Measurements from ENCODE around the gene PRG2. TPM values are rescaled to one million over a fixed set of nuclear protein-coding genes. Genes with fewer than 3 reads are reported as not detected.

PRG2 gene
- polyA plus RNA-seq, 6 donors from 2014 or later, result not detected

DNA sequence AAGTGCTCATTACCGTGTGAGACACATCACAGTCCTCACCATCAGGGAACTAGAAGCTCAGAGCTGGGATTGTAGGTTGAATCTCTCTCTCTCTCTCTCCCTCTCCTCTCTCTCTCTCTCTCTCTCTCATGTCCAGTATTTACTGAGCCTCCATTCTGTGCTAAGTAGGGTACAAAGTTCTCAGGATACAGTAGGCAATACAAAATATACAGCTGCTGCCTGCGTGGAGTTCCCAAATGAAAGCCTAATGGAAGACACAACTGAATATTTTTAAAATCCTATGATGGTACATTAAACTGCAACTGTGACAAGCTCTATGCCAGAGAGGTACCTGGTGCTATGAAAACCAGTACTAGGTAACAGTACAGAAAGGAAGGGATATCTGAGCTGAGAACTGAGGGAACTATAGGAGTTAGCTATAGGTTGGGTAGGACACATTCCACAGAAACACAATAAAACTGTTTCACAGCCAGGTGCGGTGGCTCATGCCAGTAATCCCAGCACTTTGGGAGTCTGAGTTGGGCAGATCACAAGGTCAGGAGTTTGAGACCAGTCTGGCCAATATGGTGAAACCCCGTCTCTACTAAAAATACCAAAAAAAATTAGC, 9.6 kb upstream of the PRG2 start:
- no peak for DNase-seq
- Mint-ChIP-seq H3K36me3 (no peaks in the 10 kb centered on the region), H3K27ac (no peak overlapping the region), H3K4me1 (peaks cover 4 to 13% (median 9%) of the 10 kb centered on the region in 3 donors), H3K9me3 (peaks cover 0 to 5% (median 2%) of the 10 kb centered on the region in 7 donors), H3K27me3 (no peaks in the 10 kb centered on the region), H3K4me3 (no peak overlapping the region)
- no peak for ATAC-seq (ENCODE audit: low read depth in 2 of 2)

DNA sequence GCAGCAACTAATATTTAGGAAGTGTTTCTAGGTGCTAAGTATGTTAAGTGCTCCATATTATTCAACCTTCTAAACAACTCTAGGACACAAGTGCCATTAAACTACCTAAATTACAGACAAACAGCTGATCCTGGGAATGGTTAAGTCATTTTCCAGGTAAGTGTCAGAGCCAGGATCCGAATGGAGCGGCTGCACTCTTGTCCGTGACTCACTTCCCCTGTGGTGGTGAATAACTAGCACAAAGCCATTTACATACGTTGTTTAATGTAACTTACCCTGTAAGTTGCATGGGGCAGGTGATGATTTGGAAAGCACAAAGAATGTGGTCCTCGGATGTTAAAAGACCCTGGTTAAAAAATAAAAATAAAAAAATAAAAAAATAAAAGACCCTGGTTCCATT, 8.8 kb upstream of the PRG2 start:
- H3K9me3 Mint-ChIP-seq, result peaks cover 0 to 5% (median 2%) of the 10 kb centered on the region in 7 donors
- H3K27me3 Mint-ChIP-seq, result no peaks in the 10 kb centered on the region
- no peak for DNase-seq

DNA sequence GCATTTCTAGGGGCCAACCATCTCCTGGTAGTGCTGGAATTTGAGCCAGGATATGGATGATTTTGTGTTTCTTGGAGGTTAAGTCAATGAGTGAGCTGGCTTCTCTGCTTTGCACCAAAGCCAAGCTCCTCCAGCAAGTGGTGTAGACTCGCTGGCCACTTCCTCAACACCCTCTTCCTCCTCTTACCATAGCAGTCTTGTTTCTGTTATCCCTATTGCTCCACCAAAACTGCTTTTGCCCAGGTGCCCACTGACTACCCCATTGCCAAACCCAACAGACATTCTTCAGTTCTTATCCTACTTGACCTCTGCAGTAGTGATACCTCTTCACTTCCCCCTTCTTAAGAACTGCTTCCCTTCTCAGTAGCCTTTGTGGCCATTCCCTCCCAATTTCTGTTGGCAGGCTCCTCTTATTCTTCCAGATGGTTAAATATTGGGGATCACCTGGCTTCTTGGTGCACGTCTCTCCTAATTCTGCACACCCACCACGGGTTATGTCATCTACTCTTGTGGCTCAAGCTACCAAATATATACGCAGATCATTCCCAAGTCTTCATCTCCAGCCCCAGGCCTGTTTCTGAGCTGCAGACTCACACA, 7.0 kb upstream of the PRG2 start:
- H3K27ac Mint-ChIP-seq, result no peak overlapping the region
- H3K9me3 Mint-ChIP-seq, result no peaks in the 10 kb centered on the region
- no peaks in the 10 kb centered on the region for H3K36me3 Mint-ChIP-seq
- H3K27me3 Mint-ChIP-seq, result no peaks in the 10 kb centered on the region
- H3K4me3 Mint-ChIP-seq, result no peak overlapping the region
- H3K4me1 Mint-ChIP-seq, result no peaks in the 10 kb centered on the region
- no peak for DNase-seq
- ATAC-seq (ENCODE audit: low read depth in 2 of 2), result no peak

More for the DNA sequence above, 8.8 kb upstream of the PRG2 start:
- Mint-ChIP-seq H3K27ac (no peak overlapping the region), H3K36me3 (no peaks in the 10 kb centered on the region), H3K4me1 (peaks cover 4 to 13% (median 9%) of the 10 kb centered on the region in 3 donors), H3K4me3 (no peak overlapping the region)
- no peak for ATAC-seq (ENCODE audit: low read depth in 2 of 2)

DNA sequence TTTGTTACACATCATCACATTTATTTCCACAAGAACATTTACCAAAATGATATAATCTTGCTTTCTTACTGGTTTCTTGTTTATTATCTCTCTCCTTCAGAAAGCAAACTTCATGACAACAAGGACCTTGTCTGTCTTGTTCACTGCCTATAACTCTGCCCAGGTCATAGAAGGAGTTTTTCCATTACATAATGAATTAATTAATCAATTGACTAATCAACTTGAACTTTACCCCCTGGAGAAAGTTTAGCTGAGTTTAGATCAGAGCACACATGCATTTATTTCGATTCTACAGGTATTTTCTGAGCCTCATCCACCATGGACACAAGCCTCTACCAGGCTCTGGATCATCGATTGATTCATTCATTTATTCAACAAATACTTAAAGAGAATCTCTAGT, 6.3 kb upstream of the PRG2 start:
- Mint-ChIP-seq H3K36me3 (no peaks in the 10 kb centered on the region), H3K4me3 (no peak overlapping the region), H3K27ac (no peak overlapping the region), H3K27me3 (no peaks in the 10 kb centered on the region), H3K4me1 (no peaks in the 10 kb centered on the region), H3K9me3 (no peaks in the 10 kb centered on the region)
- no peak for DNase-seq
- ATAC-seq (ENCODE audit: low read depth in 2 of 2), result no peak

DNA sequence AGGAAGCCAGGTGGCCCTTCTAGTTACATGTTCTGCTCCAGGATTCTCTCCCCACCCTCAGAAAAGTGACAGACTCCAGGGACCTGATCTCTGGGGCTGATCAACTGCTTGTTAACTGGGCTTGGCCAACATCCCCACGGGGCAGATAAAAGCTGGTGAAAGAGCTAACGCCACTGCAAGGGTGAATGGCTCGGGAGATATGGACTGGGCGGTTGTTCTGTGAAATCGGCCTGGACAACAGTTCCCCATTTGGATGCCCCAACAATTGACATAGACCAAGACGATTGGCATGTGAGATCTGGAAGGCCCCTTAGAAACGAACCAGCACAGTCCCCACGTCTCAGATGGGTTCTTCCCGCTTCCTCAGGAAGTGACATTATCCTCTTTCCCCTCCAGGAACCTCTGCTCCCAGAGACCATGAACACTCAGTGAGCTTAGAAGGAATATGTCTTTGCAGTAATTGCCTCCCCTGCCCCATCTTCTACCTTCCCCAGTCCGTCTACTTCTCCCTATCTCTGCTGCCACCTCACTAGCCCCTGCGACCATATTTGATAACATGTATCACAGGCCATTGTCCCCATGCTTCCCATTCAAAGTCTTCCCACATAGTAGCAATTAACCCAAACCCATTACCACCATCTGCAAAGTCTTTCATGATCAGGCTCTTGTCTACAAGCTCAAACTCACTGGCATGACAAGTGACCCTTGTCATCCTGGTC, 5.6 kb upstream of the PRG2 start:
- Mint-ChIP-seq H3K4me3 (no peak overlapping the region), H3K4me1 (no peaks in the 10 kb centered on the region)

DNA sequence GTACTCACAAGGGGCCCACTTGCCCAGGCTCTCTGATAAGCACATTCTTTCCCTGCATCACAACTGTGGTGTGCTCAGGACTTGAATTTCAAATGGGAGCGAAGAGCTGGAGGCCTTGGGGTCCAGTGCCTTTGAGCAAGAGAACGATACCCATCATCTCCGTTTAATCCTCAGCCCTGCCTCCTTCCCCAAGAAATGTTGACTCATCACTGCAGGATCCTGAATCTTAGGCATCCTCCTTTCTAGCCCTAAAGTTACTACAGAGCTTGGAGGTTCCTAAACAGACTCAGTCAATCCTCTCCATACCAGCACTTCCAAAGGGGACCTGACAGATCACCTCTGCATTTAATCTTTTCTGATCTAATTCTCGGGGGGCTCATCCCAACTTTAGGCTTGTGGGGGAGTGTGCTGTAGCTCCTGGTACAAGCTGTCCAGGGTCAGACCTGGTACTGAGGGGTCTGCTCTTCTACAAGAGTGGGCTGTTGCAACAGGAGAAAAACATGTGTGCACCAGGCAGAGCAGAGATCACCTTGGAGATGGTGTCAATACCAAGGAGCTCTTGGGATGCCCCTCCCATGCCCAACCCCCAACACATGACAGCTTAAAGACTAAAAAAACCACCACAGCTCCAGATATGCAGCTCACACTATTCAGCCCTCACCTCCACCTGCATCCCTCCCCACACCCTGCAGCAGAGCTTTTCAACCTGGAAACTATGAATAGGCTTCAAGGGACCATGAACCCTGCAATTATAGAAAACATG, 3.9 kb upstream of the PRG2 start:
- DNase-seq (no peak), ATAC-seq (ENCODE audit: low read depth in 2 of 2) (no peak)
- Mint-ChIP-seq H3K4me3 (no peak overlapping the region), H3K4me1 (no peaks in the 10 kb centered on the region), H3K36me3 (no peaks in the 10 kb centered on the region), H3K9me3 (no peaks in the 10 kb centered on the region), H3K27me3 (peaks cover 0 to 6% (median 0%) of the 10 kb centered on the region in 3 donors), H3K27ac (no peak overlapping the region)

More for the DNA sequence above, 5.6 kb upstream of the PRG2 start:
- Mint-ChIP-seq H3K9me3 (no peaks in the 10 kb centered on the region), H3K27ac (no peak overlapping the region), H3K36me3 (no peaks in the 10 kb centered on the region), H3K27me3 (no peaks in the 10 kb centered on the region)
- ATAC-seq (ENCODE audit: low read depth in 2 of 2), result no peak
- DNase-seq, result no peak

DNA sequence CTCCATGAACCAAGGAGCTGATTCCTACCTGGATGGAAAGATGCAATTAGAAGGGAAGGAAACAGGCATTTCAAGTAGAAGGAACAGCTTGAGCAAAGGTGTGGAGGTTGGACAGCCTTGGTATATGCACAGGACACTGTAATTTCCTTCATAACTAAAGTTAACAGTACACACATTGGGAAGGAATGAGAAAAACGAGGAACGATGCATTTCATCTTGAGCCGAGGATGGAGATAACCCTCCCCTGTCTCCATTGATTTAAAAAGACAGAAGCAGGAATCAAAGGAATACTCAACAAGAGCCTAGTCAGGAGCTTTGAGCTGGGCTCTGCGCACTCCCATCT, 2.3 kb upstream of the PRG2 start:
- H3K27ac Mint-ChIP-seq, result no peak overlapping the region
- no peak for ATAC-seq (ENCODE audit: low read depth in 2 of 2)
- H3K27me3 Mint-ChIP-seq, result peaks cover 0 to 11% (median 0%) of the 10 kb centered on the region in 3 donors
- no peaks in the 10 kb centered on the region for H3K4me1 Mint-ChIP-seq
- no peaks in the 10 kb centered on the region for H3K36me3 Mint-ChIP-seq
- no peak for DNase-seq
- no peak overlapping the region for H3K4me3 Mint-ChIP-seq
- H3K9me3 Mint-ChIP-seq, result no peaks in the 10 kb centered on the region

DNA sequence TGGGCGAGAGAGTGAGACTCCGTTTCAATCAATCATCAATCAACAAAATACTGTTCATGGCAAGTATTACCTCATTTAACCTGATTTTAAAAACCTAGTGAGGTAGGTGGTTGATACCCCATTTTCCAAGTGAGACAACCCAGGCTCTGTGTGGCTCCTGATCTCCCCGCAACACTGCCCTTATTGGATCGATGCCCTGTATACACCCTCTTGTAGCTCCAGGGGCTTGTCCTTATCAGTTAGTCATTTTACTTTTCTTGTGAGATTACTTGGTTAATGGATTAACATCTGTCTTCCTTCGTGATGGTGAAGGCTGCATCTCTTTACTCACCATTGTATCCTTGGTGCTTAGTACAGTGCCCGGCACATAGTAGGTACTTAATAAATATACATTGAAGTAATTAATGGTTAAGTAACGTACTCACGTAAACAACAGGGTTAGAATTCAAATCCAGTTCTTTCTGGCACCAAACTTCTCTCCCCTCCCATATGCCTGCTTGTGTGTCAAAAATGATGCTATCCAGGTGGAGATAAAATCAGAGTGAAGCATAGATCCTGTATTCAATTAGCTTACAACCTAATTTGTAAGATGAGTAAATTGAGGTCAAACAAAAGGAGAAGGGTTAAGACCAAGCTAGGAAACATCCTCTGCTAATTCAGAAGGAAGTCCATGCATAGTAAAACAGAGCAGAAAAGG, 1.8 kb upstream of the PRG2 start:
- H3K9me3 Mint-ChIP-seq, result no peaks in the 10 kb centered on the region
- peaks cover 0 to 11% (median 0%) of the 10 kb centered on the region in 3 donors for H3K27me3 Mint-ChIP-seq
- DNase-seq (no peak), ATAC-seq (ENCODE audit: low read depth in 2 of 2) (no peak)
- no peaks in the 10 kb centered on the region for H3K4me1 Mint-ChIP-seq
- H3K36me3 Mint-ChIP-seq, result no peaks in the 10 kb centered on the region
- no peak overlapping the region for H3K4me3 Mint-ChIP-seq
- no peak overlapping the region for H3K27ac Mint-ChIP-seq

DNA sequence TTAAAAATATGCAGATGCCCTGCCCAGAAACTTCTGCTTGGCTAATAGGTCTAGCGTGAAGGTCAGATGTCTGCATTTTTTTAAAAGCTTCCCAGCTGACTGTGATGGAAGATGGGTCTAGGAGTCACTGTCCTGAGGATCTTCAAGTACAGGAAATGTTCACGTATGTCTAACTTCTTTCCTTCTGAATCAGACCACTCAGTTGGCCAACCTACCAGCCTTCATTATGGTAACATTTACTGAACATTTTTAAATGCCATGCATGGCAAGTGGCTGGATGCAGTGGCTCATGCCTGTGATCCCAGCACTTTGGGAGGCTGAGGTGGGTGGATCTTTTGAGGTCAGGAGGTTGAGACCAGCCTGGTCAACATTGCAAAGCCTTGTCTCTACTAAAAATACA, 1.1 kb upstream of the PRG2 start:
- no peak for DNase-seq
- peaks cover 0 to 11% (median under 1%) of the 10 kb centered on the region in 3 donors for H3K27me3 Mint-ChIP-seq
- H3K36me3 Mint-ChIP-seq, result no peaks in the 10 kb centered on the region
- no peaks in the 10 kb centered on the region for H3K4me1 Mint-ChIP-seq
- no peaks in the 10 kb centered on the region for H3K9me3 Mint-ChIP-seq
- H3K4me3 Mint-ChIP-seq, result no peak overlapping the region
- H3K27ac Mint-ChIP-seq, result no peak overlapping the region
- no peak for ATAC-seq (ENCODE audit: low read depth in 2 of 2)

DNA sequence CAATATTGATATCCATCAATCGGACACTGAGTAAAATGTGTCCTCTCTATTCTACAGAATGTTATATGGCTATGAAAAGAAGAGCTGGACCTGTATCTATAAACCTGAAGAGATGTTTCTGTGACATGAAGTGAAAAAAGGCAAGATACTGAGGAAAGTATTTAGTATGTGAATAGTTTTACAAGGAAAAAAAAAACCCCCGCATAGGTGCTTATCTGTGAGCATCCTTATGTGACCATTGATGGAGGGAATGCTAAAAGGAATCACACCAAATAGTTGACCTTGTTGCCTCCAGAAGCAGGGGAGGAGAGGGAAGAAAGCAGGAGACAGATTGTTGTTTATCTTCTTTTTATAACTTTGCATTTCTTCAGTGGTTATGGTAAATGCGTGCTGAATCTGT, 661 bp upstream of the PRG2 start:
- Mint-ChIP-seq H3K4me3 (no peak overlapping the region), H3K4me1 (no peaks in the 10 kb centered on the region), H3K27ac (no peak overlapping the region), H3K36me3 (no peaks in the 10 kb centered on the region), H3K27me3 (peaks cover under 1 to 11% (median 4%) of the 10 kb centered on the region in 3 donors), H3K9me3 (no peaks in the 10 kb centered on the region)
- ATAC-seq (ENCODE audit: low read depth in 2 of 2) (no peak), DNase-seq (no peak)

DNA sequence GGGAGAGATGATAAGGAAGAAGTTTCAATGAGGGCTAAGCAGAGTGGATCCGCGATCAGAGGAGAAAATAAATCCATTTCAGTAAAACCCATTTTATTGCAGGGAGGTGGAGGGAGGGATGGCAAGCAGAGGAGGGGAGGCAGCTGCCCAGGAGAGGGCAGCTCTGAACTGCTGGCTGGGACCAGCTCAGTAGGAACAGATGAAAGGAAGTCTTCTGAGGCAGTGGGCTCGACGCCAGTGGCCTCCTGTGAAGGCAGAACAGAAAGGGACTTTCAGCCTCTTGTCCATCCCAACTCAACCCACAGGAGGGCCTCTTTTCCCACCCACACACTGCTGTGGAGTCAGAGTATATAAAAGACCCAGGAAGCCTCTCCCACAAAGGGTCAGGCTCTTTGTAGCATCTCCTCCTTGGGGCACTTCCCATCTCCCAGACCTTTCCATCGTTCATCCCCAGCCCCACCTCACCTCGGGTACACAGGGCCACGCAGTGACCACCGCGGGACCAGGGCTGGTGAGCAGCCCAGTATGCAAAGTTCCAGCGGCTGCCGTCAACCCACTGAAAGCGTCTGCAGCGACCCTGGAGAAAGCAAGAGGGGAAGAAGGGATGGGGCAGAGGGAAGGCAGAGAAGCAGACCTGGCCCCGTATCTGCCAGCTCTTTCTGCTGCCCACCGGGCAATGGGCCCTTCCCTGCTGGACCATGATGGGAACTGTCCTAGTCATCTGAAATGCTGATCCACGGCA, 3.0 kb downstream of the PRG2 start:
- Mint-ChIP-seq H3K4me1 (no peaks in the 10 kb centered on the region), H3K4me3 (no peak overlapping the region), H3K27ac (no peak overlapping the region), H3K9me3 (no peaks in the 10 kb centered on the region), H3K27me3 (peaks cover 5 to 16% (median 9%) of the 10 kb centered on the region in 3 donors), H3K36me3 (no peaks in the 10 kb centered on the region)
- ATAC-seq (ENCODE audit: low read depth in 2 of 2), result no peak
- no peak for DNase-seq

DNA sequence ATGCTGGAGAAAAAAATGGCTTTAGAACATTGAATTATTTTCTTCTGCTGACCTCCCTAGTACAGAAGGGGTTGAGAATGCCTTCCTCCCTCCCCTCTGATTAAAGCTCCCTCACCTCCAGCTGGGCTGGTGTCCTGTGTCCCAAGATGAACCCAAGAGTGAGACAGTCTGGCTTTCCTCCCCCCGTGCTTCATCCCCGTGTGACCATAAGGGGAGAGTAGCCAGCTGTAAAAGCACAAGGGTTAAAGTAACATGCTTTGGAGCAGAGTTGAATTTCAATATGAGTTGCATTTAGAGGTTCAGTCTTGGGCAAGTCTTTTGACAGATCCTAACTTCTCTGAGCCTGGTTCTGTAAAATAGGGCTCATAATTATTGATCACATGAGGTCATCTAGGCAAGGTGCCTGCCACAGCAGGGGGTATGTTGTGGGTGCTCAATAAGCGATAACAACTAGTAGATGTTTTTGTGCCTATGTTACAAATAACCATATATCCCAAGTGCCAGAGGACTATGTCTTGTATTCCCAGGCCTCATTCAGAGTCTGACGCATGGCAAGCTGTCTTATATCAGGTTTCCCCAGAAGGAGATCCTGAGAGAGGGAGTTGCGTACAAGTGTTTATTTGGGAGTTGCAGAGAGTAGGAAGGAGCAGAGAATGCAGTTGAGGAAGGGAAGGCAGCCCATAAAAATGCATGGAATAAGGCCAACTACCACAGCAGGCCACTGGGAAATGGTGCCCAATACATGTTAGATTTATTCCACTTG, 4.1 kb downstream of the PRG2 start:
- DNase-seq, result no peak
- ATAC-seq (ENCODE audit: low read depth in 2 of 2), result no peak
- Mint-ChIP-seq H3K9me3 (no peaks in the 10 kb centered on the region), H3K27me3 (peaks cover 12 to 27% (median 13%) of the 10 kb centered on the region in 3 donors), H3K36me3 (no peaks in the 10 kb centered on the region), H3K4me3 (no peak overlapping the region), H3K27ac (no peak overlapping the region), H3K4me1 (no peaks in the 10 kb centered on the region)
